ENCODE results near the gene C19orf12.
A peak's percentile ranks its signal among the peaks of the same experiment; 100 is the strongest.

The C19orf12 gene

DNA sequence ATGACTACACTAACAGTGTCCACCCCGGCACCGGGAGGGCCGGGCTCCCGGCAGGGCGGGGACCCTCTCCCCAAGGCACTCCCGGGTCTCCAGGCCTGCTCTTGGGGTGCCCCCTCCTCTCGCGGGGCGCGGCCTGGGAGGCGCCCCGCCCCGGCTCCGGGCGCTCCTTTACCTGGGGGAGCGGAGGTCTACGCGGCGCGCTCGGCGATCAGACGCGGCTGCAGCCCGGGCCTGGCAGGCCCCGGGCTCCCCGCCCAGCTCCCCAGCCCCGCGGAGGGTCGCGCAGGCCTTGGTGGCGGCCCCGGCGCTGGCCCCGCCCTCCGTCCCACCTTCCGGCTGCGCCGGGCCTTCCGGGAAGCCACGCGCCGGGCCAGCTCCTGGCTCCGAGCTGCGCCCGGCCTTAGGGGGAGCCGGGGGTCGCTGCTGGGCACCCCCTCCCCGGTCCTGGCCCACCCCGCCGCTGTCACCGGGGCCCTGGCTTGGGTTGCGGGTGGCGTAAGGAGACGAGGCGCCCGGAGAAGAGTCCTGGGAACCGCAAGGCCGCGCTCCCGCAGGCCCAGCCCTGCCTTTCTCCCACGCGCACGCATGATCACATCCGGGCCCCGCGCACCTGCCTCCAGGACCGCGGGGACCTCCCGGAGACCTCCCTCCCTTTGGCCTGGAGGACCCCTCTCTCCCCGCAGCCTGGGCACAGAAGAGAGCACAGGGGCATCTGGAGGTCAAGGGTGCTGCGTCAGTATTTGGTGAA is at the start of gene C19orf12:
TSS of gene C19orf12 (minus strand) at position 309 of the 748 bp plus-strand sequence. CDS start 6,848 bp downstream, outside the sequence.
- Histone ChIP-seq H3K27me3 (ENCODE audit: low read length) (no peaks in the 10 kb centered on the region), H4K20me1 (ENCODE audit: low read depth, low read length) (no peaks in the 10 kb centered on the region), H3K9me3 (ENCODE audit: insufficient read depth, low read length) (no peaks in the 10 kb centered on the region), H3K4me2 (ENCODE audit: low read depth, low read length, poor library complexity, severe bottlenecking) (peak within 1 kb of the TSS; percentile 86), H3K4me3 (ENCODE audit: insufficient read depth, low read length, poor library complexity, severe bottlenecking) (peak within 1 kb of the TSS; percentile 85), H3F3A (ENCODE audit: insufficient read depth) (0 out of 2 replicates have a peak, but pooled peaks cover 3% of the 10 kb centered on the region), H3K79me2 (ENCODE audit: insufficient read depth, low read length) (peaks cover 9% of the 10 kb centered on the region; the same call in 1 of the 2 replicates), H3K36me3 (ENCODE audit: low read length) (no peaks in the 10 kb centered on the region), H2AFZ (ENCODE audit: low read depth, low read length, severe bottlenecking) (peak within 1 kb of the TSS; percentile 98), H3K27ac (ENCODE audit: low read depth, low read length) (peak within 1 kb of the TSS; percentile 63), H3K9ac (ENCODE audit: low read length) (peak within 1 kb of the TSS; percentile 95), H3K9me2 (replicated peaks; ENCODE audit: insufficient read depth, low read length) (no peaks in the 10 kb centered on the region)
- no peak for TF ChIP-seq EZH2phosphoT487 (conservative IDR thresholded peaks at IDR 0.05; ENCODE audit: low read length)
- TF ChIP-seq, protein P1, sequence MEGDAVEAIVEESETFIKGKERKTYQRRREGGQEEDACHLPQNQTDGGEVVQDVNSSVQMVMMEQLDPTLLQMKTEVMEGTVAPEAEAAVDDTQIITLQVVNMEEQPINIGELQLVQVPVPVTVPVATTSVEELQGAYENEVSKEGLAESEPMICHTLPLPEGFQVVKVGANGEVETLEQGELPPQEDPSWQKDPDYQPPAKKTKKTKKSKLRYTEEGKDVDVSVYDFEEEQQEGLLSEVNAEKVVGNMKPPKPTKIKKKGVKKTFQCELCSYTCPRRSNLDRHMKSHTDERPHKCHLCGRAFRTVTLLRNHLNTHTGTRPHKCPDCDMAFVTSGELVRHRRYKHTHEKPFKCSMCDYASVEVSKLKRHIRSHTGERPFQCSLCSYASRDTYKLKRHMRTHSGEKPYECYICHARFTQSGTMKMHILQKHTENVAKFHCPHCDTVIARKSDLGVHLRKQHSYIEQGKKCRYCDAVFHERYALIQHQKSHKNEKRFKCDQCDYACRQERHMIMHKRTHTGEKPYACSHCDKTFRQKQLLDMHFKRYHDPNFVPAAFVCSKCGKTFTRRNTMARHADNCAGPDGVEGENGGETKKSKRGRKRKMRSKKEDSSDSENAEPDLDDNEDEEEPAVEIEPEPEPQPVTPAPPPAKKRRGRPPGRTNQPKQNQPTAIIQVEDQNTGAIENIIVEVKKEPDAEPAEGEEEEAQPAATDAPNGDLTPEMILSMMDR (IDR thresholded peaks at IDR 0.05; ENCODE audit: insufficient read depth, low read length, poor library complexity, severe bottlenecking) = no peak

- TF ChIP-seq, protein P1 (IDR thresholded peaks at IDR 0.05; ENCODE audit: insufficient read depth, low read length, poor library complexity, severe bottlenecking) = no peak
- TF ChIP-seq EZH2phosphoT487 (conservative IDR thresholded peaks at IDR 0.05; ENCODE audit: low read length) = no peak
- no peak overlapping the region for H3K9ac ChIP-seq (ENCODE audit: low read length)
- no peak overlapping the region for H3K4me3 ChIP-seq (ENCODE audit: insufficient read depth, low read length, poor library complexity, severe bottlenecking)
- H4K20me1 ChIP-seq (ENCODE audit: low read depth, low read length) = no peaks in the 10 kb centered on the region
- H3K79me2 ChIP-seq (ENCODE audit: insufficient read depth, low read length) = no peaks in the 10 kb centered on the region
- H3K27ac ChIP-seq (ENCODE audit: low read depth, low read length) = no peak overlapping the region
- no peaks in the 10 kb centered on the region for H3F3A ChIP-seq (ENCODE audit: insufficient read depth)
- H3K4me2 ChIP-seq (ENCODE audit: low read depth, low read length, poor library complexity, severe bottlenecking) = no peak overlapping the region
- no peak overlapping the region for H2AFZ ChIP-seq (ENCODE audit: low read depth, low read length, severe bottlenecking)
- H3K9me2 ChIP-seq (replicated peaks; ENCODE audit: insufficient read depth, low read length) = no peaks in the 10 kb centered on the region
- H3K36me3 ChIP-seq (ENCODE audit: low read length) = no peaks in the 10 kb centered on the region
- H3K27me3 ChIP-seq (ENCODE audit: low read length) = no peaks in the 10 kb centered on the region
- no peaks in the 10 kb centered on the region for H3K9me3 ChIP-seq (ENCODE audit: insufficient read depth, low read length)
These were observed 49.3 kb upstream of the C19orf12 start for GRCh38 chr19:29764361-29764760.

GRCh38 chr19:29763196-29763595 is 48.1 kb upstream of the C19orf12 start:
- Histone ChIP-seq H2AFZ (ENCODE audit: low read depth, low read length, severe bottlenecking) (no peak overlapping the region), H3K4me2 (ENCODE audit: low read depth, low read length, poor library complexity, severe bottlenecking) (no peak overlapping the region)

More at GRCh38 chr19:29763196-29763595, 48.1 kb upstream of the C19orf12 start:
- Histone ChIP-seq H3K27ac (ENCODE audit: low read depth, low read length) (no peak overlapping the region), H3F3A (ENCODE audit: insufficient read depth) (no peaks in the 10 kb centered on the region), H3K9me2 (replicated peaks; ENCODE audit: insufficient read depth, low read length) (no peaks in the 10 kb centered on the region), H4K20me1 (ENCODE audit: low read depth, low read length) (no peaks in the 10 kb centered on the region), H3K79me2 (ENCODE audit: insufficient read depth, low read length) (no peaks in the 10 kb centered on the region), H3K36me3 (ENCODE audit: low read length) (no peaks in the 10 kb centered on the region), H3K9ac (ENCODE audit: low read length) (no peak overlapping the region), H3K4me3 (ENCODE audit: insufficient read depth, low read length, poor library complexity, severe bottlenecking) (no peak overlapping the region), H3K9me3 (ENCODE audit: insufficient read depth, low read length) (no peaks in the 10 kb centered on the region), H3K27me3 (ENCODE audit: low read length) (no peaks in the 10 kb centered on the region)
- no peak for TF ChIP-seq EZH2phosphoT487 (conservative IDR thresholded peaks at IDR 0.05; ENCODE audit: low read length)
- TF ChIP-seq, protein P1 (IDR thresholded peaks at IDR 0.05; ENCODE audit: insufficient read depth, low read length, poor library complexity, severe bottlenecking) = no peak
